ENCODE measurements around the gene TBPL1. TPM values are rescaled to one million over a fixed set of nuclear protein-coding genes. Genes with fewer than 3 reads are reported as not detected.

The TBPL1 gene
- total and polyA plus RNA-seq, 7 donors: 6.6 to 26.4 (median 13.2) TPM

GRCh38 chr6:133986942-133987341, 33.9 kb downstream of the TBPL1 start:
- Histone ChIP-seq H3K27me3 (no peaks in the 10 kb centered on the region), H3K36me3 (peaks cover 0 to 63% (median 5%) of the 10 kb centered on the region in 4 donors), H3K9me3 (no peaks in the 10 kb centered on the region), H3K4me1 (peaks cover 0 to 14% (median 12%) of the 10 kb centered on the region in 4 donors), H3K27ac (no peak overlapping the region), H3K4me3 (no peak overlapping the region)
- 22 to 72% methylated on average over 2 of the region's 2 CpGs for WGBS, 2 donors
- TF ChIP-seq EP300 (IDR thresholded peaks at IDR 0.05) (no peak), CTCF (IDR thresholded peaks at IDR 0.05) (no peak), POLR2AphosphoS5 (IDR thresholded peaks at IDR 0.05) (no peak), POLR2A (IDR thresholded peaks at IDR 0.05) (no peak)
- intact Hi-C loops (cut with DNase I): no loop called here
- DNase-seq: no peak

GRCh38 chr6:133989525-133989924, 36.5 kb downstream of the TBPL1 start:
- intact Hi-C loops (cut with DNase I): no loop called here
- TF ChIP-seq POLR2AphosphoS5 (IDR thresholded peaks at IDR 0.05): no peak
- TF ChIP-seq POLR2A (IDR thresholded peaks at IDR 0.05): no peak
- no peak for TF ChIP-seq EP300 (IDR thresholded peaks at IDR 0.05)
- TF ChIP-seq CTCF (IDR thresholded peaks at IDR 0.05): no peak
- H3K27me3 ChIP-seq: no peaks in the 10 kb centered on the region
- H3K4me3 ChIP-seq: no peak overlapping the region
- no peaks in the 10 kb centered on the region for H3K9me3 ChIP-seq
- 97% methylated on average over 2 of the region's 2 CpGs for WGBS, 2 donors
- no peak for DNase-seq
- H3K27ac ChIP-seq: no peak overlapping the region
- H3K36me3 ChIP-seq: peaks cover 0 to 37% (median 2%) of the 10 kb centered on the region in 4 donors
- H3K4me1 ChIP-seq: peaks cover 0 to 32% (median 22%) of the 10 kb centered on the region in 4 donors

GRCh38 chr6:133990321-133990720, 37.3 kb downstream of the TBPL1 start:
- H3K4me1 ChIP-seq: peaks cover 0 to 32% (median 22%) of the 10 kb centered on the region in 4 donors
- TF ChIP-seq POLR2AphosphoS5 (IDR thresholded peaks at IDR 0.05): no peak
- TF ChIP-seq CTCF (IDR thresholded peaks at IDR 0.05): no peak
- TF ChIP-seq EP300 (IDR thresholded peaks at IDR 0.05): no peak
- no peak for TF ChIP-seq POLR2A (IDR thresholded peaks at IDR 0.05)
- peaks cover 0 to 29% (median 0%) of the 10 kb centered on the region in 4 donors for H3K36me3 ChIP-seq
- peak overlapping the region in 1 of 4 donors; percentile 22 for H3K27ac ChIP-seq
- intact Hi-C loops (cut with DNase I): no loop called here
- no peaks in the 10 kb centered on the region for H3K27me3 ChIP-seq
- WGBS, 2 donors: 98 to 100% methylated on average over 1 of the region's 1 CpG
- H3K9me3 ChIP-seq: no peaks in the 10 kb centered on the region
- no peak overlapping the region for H3K4me3 ChIP-seq
- DNase-seq: no peak

GRCh38 chr6:133991096-133991593, 38.1 kb downstream of the TBPL1 start:
- intact Hi-C loops (cut with DNase I): no loop called here
- WGBS, 2 donors: 66 to 85% methylated on average over 2 of the region's 2 CpGs
- H3K36me3 ChIP-seq: peaks cover 0 to 21% (median 0%) of the 10 kb centered on the region in 4 donors
- no peak for DNase-seq
- no peak for TF ChIP-seq CTCF (IDR thresholded peaks at IDR 0.05)
- TF ChIP-seq EP300 (IDR thresholded peaks at IDR 0.05): no peak
- no peak for TF ChIP-seq POLR2A (IDR thresholded peaks at IDR 0.05)
- TF ChIP-seq POLR2AphosphoS5 (IDR thresholded peaks at IDR 0.05): no peak
- peaks cover 0 to 32% (median 22%) of the 10 kb centered on the region in 4 donors for H3K4me1 ChIP-seq
- no peaks in the 10 kb centered on the region for H3K27me3 ChIP-seq
- H3K9me3 ChIP-seq: no peaks in the 10 kb centered on the region
- H3K27ac ChIP-seq: peak overlapping the region in 2 of 4 donors; percentile 22 to 44
- no peak overlapping the region for H3K4me3 ChIP-seq

Measured in sigmoid colon (tissue), 7 donors.